Renal cortical epithelial cell (primary cell): ENCODE data around the gene GRIK1. TPM values are rescaled to one million over a fixed set of nuclear protein-coding genes. Genes with fewer than 3 reads are reported as not detected.

Experiments
- DNase-seq: peaks from one replicate; pipeline ENCODE4 v3.0.0-alpha.2; 2011; ENCODE audit warnings: low read depth
- total RNA-seq: library from RNA; depleted of rRNA; stranded (reverse); fragments of >200 nt; gene quantifications from 2 replicates; pipeline ENCODE4 v1.2.3, GENCODE V29; 2014

GRIK1 gene
- total RNA-seq, 1 donor from 2014 or later: not detected

GRCh38 chr21:29538115-29538514 lies 401.7 kb downstream of the GRIK1 start:
- DNase-seq: peak; percentile 10

GRCh38 chr21:29534448-29534847 lies 405.3 kb downstream of the GRIK1 start:
- peak; percentile 85 for DNase-seq

- no peak for DNase-seq
Measured at GRCh38 chr21:29529139-29529538, 410.7 kb downstream of the GRIK1 start.

- DNase-seq: no peak
Measured at GRCh38 chr21:29526545-29526944, 413.3 kb downstream of the GRIK1 start.

- DNase-seq: no peak
Measured at GRCh38 chr21:29524055-29524454, 415.7 kb downstream of the GRIK1 start.

GRCh38 chr21:29523646-29524045 lies 416.1 kb downstream of the GRIK1 start:
- DNase-seq: no peak

GRCh38 chr21:29521872-29522271 lies 417.9 kb downstream of the GRIK1 start:
- DNase-seq: no peak

GRCh38 chr21:29520171-29520570 lies 419.6 kb downstream of the GRIK1 start:
- DNase-seq: no peak

GRCh38 chr21:29514652-29515247 lies 425.0 kb downstream of the GRIK1 start:
- no peak for DNase-seq

GRCh38 chr21:29513535-29513934 lies 426.3 kb downstream of the GRIK1 start:
- DNase-seq: no peak

GRCh38 chr21:29511096-29511495 lies 428.7 kb downstream of the GRIK1 start:
- DNase-seq: no peak

GRCh38 chr21:29509121-29509520 lies 430.7 kb downstream of the GRIK1 start:
- DNase-seq: no peak

- DNase-seq: no peak
Measured at GRCh38 chr21:29508301-29508700, 431.5 kb downstream of the GRIK1 start.

GRCh38 chr21:29506947-29507346 lies 432.8 kb downstream of the GRIK1 start:
- no peak for DNase-seq

- no peak for DNase-seq
Measured at GRCh38 chr21:29506214-29506613, 433.6 kb downstream of the GRIK1 start.

GRCh38 chr21:29504751-29505321 lies 435.0 kb downstream of the GRIK1 start:
- peak; percentile 80 for DNase-seq

- DNase-seq: no peak
Measured at GRCh38 chr21:29501451-29501850, 438.3 kb downstream of the GRIK1 start.

GRCh38 chr21:29499734-29500343 lies 440.0 kb downstream of the GRIK1 start:
- DNase-seq: no peak

- DNase-seq: no peak
Measured at GRCh38 chr21:29499229-29499628, 440.6 kb downstream of the GRIK1 start.

GRCh38 chr21:29496337-29496736 lies 443.5 kb downstream of the GRIK1 start:
- no peak for DNase-seq

GRCh38 chr21:29490016-29490415 lies 449.8 kb downstream of the GRIK1 start:
- DNase-seq: no peak

GRCh38 chr21:29487154-29487553 lies 452.6 kb downstream of the GRIK1 start:
- DNase-seq: peak; percentile 11
